ENCODE measurements around the gene EVI2A. TPM values are rescaled to one million over a fixed set of nuclear protein-coding genes. Genes with fewer than 3 reads are reported as not detected.
A peak's percentile ranks its signal among the peaks of the same experiment; 100 is the strongest.

The EVI2A gene
- total RNA-seq, 1 donor from 2014 or later, result 1.1 TPM

DNA sequence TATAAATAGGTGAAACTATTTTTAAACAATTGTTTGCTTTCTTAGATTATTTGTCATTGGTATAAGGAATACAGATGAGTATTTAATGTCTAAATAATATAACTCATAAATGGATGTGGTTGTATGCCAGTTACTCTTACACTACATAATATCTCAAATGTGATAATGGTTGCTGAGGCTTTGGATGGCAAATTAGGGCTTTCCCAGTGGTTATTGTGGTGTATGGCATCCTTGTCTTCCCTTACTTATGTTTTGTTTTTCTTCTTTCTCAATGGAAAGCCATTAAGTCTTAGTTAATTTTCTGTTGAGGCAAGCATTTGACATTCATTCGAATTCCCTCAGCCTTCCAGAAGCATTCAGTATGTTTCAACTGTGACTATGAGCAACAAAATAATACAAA is 34.8 kb downstream of the EVI2A start:
- no peaks in the 10 kb centered on the region for H3K27me3 Mint-ChIP-seq (ENCODE audit: low read depth, unreplicated experiment)
- no peak for TF ChIP-seq EZH2 (IDR thresholded peaks at IDR 0.05; ENCODE audit: insufficient read depth, low read length)
- TF ChIP-seq, protein P1, sequence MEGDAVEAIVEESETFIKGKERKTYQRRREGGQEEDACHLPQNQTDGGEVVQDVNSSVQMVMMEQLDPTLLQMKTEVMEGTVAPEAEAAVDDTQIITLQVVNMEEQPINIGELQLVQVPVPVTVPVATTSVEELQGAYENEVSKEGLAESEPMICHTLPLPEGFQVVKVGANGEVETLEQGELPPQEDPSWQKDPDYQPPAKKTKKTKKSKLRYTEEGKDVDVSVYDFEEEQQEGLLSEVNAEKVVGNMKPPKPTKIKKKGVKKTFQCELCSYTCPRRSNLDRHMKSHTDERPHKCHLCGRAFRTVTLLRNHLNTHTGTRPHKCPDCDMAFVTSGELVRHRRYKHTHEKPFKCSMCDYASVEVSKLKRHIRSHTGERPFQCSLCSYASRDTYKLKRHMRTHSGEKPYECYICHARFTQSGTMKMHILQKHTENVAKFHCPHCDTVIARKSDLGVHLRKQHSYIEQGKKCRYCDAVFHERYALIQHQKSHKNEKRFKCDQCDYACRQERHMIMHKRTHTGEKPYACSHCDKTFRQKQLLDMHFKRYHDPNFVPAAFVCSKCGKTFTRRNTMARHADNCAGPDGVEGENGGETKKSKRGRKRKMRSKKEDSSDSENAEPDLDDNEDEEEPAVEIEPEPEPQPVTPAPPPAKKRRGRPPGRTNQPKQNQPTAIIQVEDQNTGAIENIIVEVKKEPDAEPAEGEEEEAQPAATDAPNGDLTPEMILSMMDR (IDR thresholded peaks at IDR 0.05; ENCODE audit: insufficient read depth, low read depth, low read length), result peak; percentile 11
- H3K4me3 Mint-ChIP-seq (ENCODE audit: unreplicated experiment), result no peak overlapping the region
- Histone ChIP-seq H2AFZ (ENCODE audit: low read depth, low read length) (no peak overlapping the region), H3K4me3 (ENCODE audit: insufficient read depth, low read depth, low read length) (no peak overlapping the region), H4K20me1 (ENCODE audit: insufficient read depth, low read length) (no peaks in the 10 kb centered on the region), H3K4me1 (ENCODE audit: insufficient read depth, low read length) (no peaks in the 10 kb centered on the region), H3K27me3 (ENCODE audit: insufficient read depth, low read length) (no peaks in the 10 kb centered on the region), H3K27ac (ENCODE audit: low read depth, low read length) (no peak overlapping the region), H3K9ac (ENCODE audit: low read length) (no peak overlapping the region), H3K79me2 (ENCODE audit: insufficient read depth, low read length) (no peaks in the 10 kb centered on the region), H3K9me3 (ENCODE audit: insufficient read depth, low read depth, low read length) (no peaks in the 10 kb centered on the region), H3K4me2 (ENCODE audit: low read length) (no peak overlapping the region), H3K36me3 (ENCODE audit: insufficient read depth, low read length) (peaks cover 3% of the 10 kb centered on the region)
- no peak for DNase-seq (ENCODE audit: low read depth)
- peaks cover 6% of the 10 kb centered on the region for H3K36me3 Mint-ChIP-seq (ENCODE audit: low read depth, unreplicated experiment)
- no peak overlapping the region for H3K27ac Mint-ChIP-seq (ENCODE audit: unreplicated experiment)
- no peaks in the 10 kb centered on the region for H3K9me3 Mint-ChIP-seq (ENCODE audit: unreplicated experiment)
- H3K4me1 Mint-ChIP-seq (ENCODE audit: low read depth, unreplicated experiment), result peaks cover 1% of the 10 kb centered on the region
- FAIRE-seq, result no peak

DNA sequence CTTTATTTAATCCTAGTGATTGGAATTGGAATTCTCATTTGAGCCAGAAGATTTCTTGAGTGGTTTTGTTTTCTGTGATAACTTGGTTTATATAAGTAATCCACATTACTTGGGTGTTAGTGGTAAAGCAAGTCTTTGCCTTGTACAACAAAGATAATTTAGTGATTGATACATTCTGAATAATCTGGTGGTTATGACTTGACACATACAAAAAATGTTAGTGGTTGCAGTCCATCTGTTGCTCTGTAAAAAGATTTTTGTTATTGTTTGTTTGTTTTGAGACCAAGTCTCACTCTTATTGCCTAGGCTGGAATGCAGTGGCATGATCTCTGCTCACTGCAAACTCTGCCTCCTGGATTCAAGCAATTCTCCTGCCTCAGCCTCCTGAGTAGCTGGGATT is 37.6 kb downstream of the EVI2A start:
- no peaks in the 10 kb centered on the region for H3K9me3 ChIP-seq (ENCODE audit: insufficient read depth, low read depth, low read length)
- Mint-ChIP-seq H3K27me3 (ENCODE audit: low read depth, unreplicated experiment) (no peaks in the 10 kb centered on the region), H3K36me3 (ENCODE audit: low read depth, unreplicated experiment) (peaks cover 6% of the 10 kb centered on the region), H3K4me3 (ENCODE audit: unreplicated experiment) (no peak overlapping the region), H3K27ac (ENCODE audit: unreplicated experiment) (no peak overlapping the region), H3K4me1 (ENCODE audit: low read depth, unreplicated experiment) (no peaks in the 10 kb centered on the region), H3K9me3 (ENCODE audit: unreplicated experiment) (no peaks in the 10 kb centered on the region)
- TF ChIP-seq, protein P1 (IDR thresholded peaks at IDR 0.05; ENCODE audit: insufficient read depth, low read depth, low read length), result no peak
- no peak for TF ChIP-seq EZH2 (IDR thresholded peaks at IDR 0.05; ENCODE audit: insufficient read depth, low read length)
- no peak overlapping the region for H2AFZ ChIP-seq (ENCODE audit: low read depth, low read length)
- H3K27me3 ChIP-seq (ENCODE audit: insufficient read depth, low read length), result no peaks in the 10 kb centered on the region
- peaks cover 4% of the 10 kb centered on the region for H3K36me3 ChIP-seq (ENCODE audit: insufficient read depth, low read length)
- no peak overlapping the region for H3K4me3 ChIP-seq (ENCODE audit: insufficient read depth, low read depth, low read length)
- peak; percentile 28 for DNase-seq (ENCODE audit: low read depth)
- H4K20me1 ChIP-seq (ENCODE audit: insufficient read depth, low read length), result no peaks in the 10 kb centered on the region
- no peak overlapping the region for H3K4me2 ChIP-seq (ENCODE audit: low read length)
- H3K4me1 ChIP-seq (ENCODE audit: insufficient read depth, low read length), result no peaks in the 10 kb centered on the region
- no peaks in the 10 kb centered on the region for H3K79me2 ChIP-seq (ENCODE audit: insufficient read depth, low read length)
- H3K9ac ChIP-seq (ENCODE audit: low read length), result no peak overlapping the region
- no peak for FAIRE-seq
- H3K27ac ChIP-seq (ENCODE audit: low read depth, low read length), result no peak overlapping the region

DNA sequence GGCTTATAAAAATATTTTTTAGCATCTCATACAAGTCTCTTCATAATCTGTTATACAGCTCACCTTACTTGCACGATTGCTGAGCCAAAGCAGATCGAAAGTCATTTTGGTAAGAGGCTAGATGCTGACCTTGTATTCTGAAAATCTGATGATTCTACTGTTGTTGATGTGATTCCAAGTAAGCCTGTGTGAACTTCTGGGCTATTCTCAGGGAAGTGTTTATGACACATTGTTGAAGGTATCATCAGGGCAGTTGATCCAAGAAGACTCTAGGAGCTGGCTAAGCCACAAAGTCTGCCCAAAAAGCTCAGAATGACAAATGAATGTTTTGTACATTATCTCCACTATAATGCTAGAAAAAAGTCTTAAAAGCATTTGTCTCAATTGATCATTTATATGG is 40.4 kb downstream of the EVI2A start:
- Histone ChIP-seq H3K9ac (ENCODE audit: low read length) (no peak overlapping the region), H3K27ac (ENCODE audit: low read depth, low read length) (no peak overlapping the region), H3K4me2 (ENCODE audit: low read length) (no peak overlapping the region), H4K20me1 (ENCODE audit: insufficient read depth, low read length) (no peaks in the 10 kb centered on the region), H3K79me2 (ENCODE audit: insufficient read depth, low read length) (no peaks in the 10 kb centered on the region), H3K4me3 (ENCODE audit: insufficient read depth, low read depth, low read length) (no peak overlapping the region), H2AFZ (ENCODE audit: low read depth, low read length) (no peak overlapping the region), H3K4me1 (ENCODE audit: insufficient read depth, low read length) (no peaks in the 10 kb centered on the region), H3K36me3 (ENCODE audit: insufficient read depth, low read length) (peaks cover 4% of the 10 kb centered on the region), H3K9me3 (ENCODE audit: insufficient read depth, low read depth, low read length) (no peaks in the 10 kb centered on the region), H3K27me3 (ENCODE audit: insufficient read depth, low read length) (no peaks in the 10 kb centered on the region)
- DNase-seq (ENCODE audit: low read depth) (no peak), FAIRE-seq (no peak)
- H3K27me3 Mint-ChIP-seq (ENCODE audit: low read depth, unreplicated experiment), result no peaks in the 10 kb centered on the region
- no peak overlapping the region for H3K27ac Mint-ChIP-seq (ENCODE audit: unreplicated experiment)
- H3K9me3 Mint-ChIP-seq (ENCODE audit: unreplicated experiment), result no peaks in the 10 kb centered on the region
- H3K4me1 Mint-ChIP-seq (ENCODE audit: low read depth, unreplicated experiment), result no peaks in the 10 kb centered on the region
- no peak overlapping the region for H3K4me3 Mint-ChIP-seq (ENCODE audit: unreplicated experiment)
- TF ChIP-seq, protein P1 (IDR thresholded peaks at IDR 0.05; ENCODE audit: insufficient read depth, low read depth, low read length), result no peak
- TF ChIP-seq EZH2 (IDR thresholded peaks at IDR 0.05; ENCODE audit: insufficient read depth, low read length), result no peak
- peaks cover 6% of the 10 kb centered on the region for H3K36me3 Mint-ChIP-seq (ENCODE audit: low read depth, unreplicated experiment)
